Ovary (tissue), 9 donors: ENCODE results near the gene PACS2. TPM values are rescaled to one million over a fixed set of nuclear protein-coding genes. Genes with fewer than 3 reads are reported as not detected.
"Not testable (repeated sequence)": the region's sequence is repeated elsewhere in the genome, so short reads cannot be mapped to it uniquely, and the experiment has no call there.

Experiments used
- DNase-seq, 5 donors: peaks; one replicate each; pipeline ENCODE4 v3.0.0-alpha.2; 2019 to 2020
- H3K27ac ChIP-seq, 2 donors: fragments of 200-600 bp; one replicate each; pipeline versions ENCODE4 v1.5.1 to v1.8.0; 2019 to 2022
- H3K27me3 ChIP-seq: fragments of 200-600 bp; one replicate; pipeline ENCODE4 v1.8.0; 2022
- H3K36me3 ChIP-seq: fragments of 200-600 bp; sonication (generic); one replicate; pipeline ENCODE4 v1.5.1; 2019
- H3K4me1 ChIP-seq: one replicate; pipeline ENCODE4 v1.8.1; 2013; ENCODE audit warnings: mild to moderate bottlenecking, moderate library complexity; ENCODE audit not compliant: insufficient read depth
- H3K4me3 ChIP-seq: fragments of 200-600 bp; sonication (generic); one replicate; pipeline ENCODE4 v1.5.1; 2017
- H3K9me3 ChIP-seq, 2 donors: fragments of 200-600 bp in 1 of 2; sonication (generic) in 1 of 2; one replicate each; pipeline versions ENCODE4 v1.5.1 to v1.8.1; 2013 to 2019; ENCODE audit warnings: mild to moderate bottlenecking in 1 of 2, moderate library complexity in 1 of 2
- CTCF ChIP-seq, 3 donors: fragments of 450-650 bp in 2 of 3; fragments of 200-600 bp in 1 of 3; IDR thresholded peaks; one replicate each; pipeline versions ENCODE4 v1.5.1 to v1.8.0; 2016 to 2022; ENCODE audit warnings: antibody characterized with exemption in 3 of 3, mild to moderate bottlenecking in 1 of 3
- EP300 ChIP-seq: sonication (generic); formaldehyde crosslinking; IDR thresholded peaks from one replicate; pipeline ENCODE4 v1.6.1; 2017; ENCODE audit warnings: antibody characterized with exemption
- POLR2A ChIP-seq: fragments of 450-650 bp; IDR thresholded peaks from one replicate; pipeline ENCODE4 v1.6.1; 2017; ENCODE audit warnings: antibody characterized with exemption, mild to moderate bottlenecking, moderate library complexity
- WGBS, 3 donors: extraction: QIAGEN DNeasy Blood & Tissue Kit in 1 of 3; methylation state at CpG; one replicate each; pipeline versions ENCODE4 v1.1.5 to v1.1.7; 2013 to 2017; 5-methylcytosine and 5-hydroxymethylcytosine counted together
- intact Hi-C, 4 donors: fragments of 100-400 bp; cut with DNase I; formaldehyde crosslinking; loops; one replicate each; pipeline versions ENCODE4 v1.11.0 to v1.15.1; 2022 to 2023
- polyA plus RNA-seq, 2 donors: library from polyadenylated mRNA; stranded (reverse); fragments of 200-250 nt in 1 of 2; fragments of 350-450 nt in 1 of 2; fragmentation: Illumina TruSeq in 1 of 2; extraction: RNeasy Lipid Tissue Mini Kit (QIAGEN cat#74804) in 1 of 2; gene quantifications; one replicate each; pipeline ENCODE4 v1.2.3, GENCODE V29; 2013 to 2014
- total RNA-seq, 7 donors: library from RNA; depleted of rRNA in 2 of 7; stranded (reverse); fragments of >200 nt in 2 of 7; fragmentation: NEBNext Ultra II Directional in 3 of 7; extraction: Animal tissue kit (Norgen Biotek cat#: 25700) in 3 of 7; gene quantifications; one replicate each; pipeline versions ENCODE4 v1.1.0 to v1.2.4, GENCODE V29; 2016 to 2023
- donor health status: DM: no; HTN: no; CAD: no; lungs with moderate emphysema.
- donor health status: DM: no; HTN: no; CAD: no.
- donor health status: Bipolar disorder and iron deficiency.
- donor health status: DM: yes; HTN: yes; CAD: no.
- donor health status: DM: no; HTN: no; CAD: no.
- donor health status: DM: yes; HTN: yes; CAD: no.

PACS2 gene
- total and polyA plus RNA-seq, 9 donors: 21.2 to 91.9 (median 60.6) TPM

- Histone ChIP-seq H3K27me3 (no peaks in the 10 kb centered on the region), H3K4me3 (no peak overlapping the region), H3K9me3 (no peaks in the 10 kb centered on the region), H3K4me1 (peaks cover 10% of the 10 kb centered on the region), H3K36me3 (no peaks in the 10 kb centered on the region), H3K27ac (no peak overlapping the region)
- no peak for TF ChIP-seq POLR2A
- TF ChIP-seq CTCF (IDR thresholded peaks at IDR 0.05): no peak
- TF ChIP-seq EP300: no peak
- WGBS, 3 donors: 81 to 83% (median 82%) methylated on average over 13 of the region's 13 CpGs
- intact Hi-C loops: no loop called here
- no peak for DNase-seq
Measured at GRCh38 chr14:105290621-105291346, 23.8 kb upstream of the PACS2 start.

GRCh38 chr14:105292826-105293711, 21.5 kb upstream of the PACS2 start:
- no peak for DNase-seq
- Histone ChIP-seq H3K4me3 (no peak overlapping the region), H3K36me3 (no peaks in the 10 kb centered on the region), H3K9me3 (no peaks in the 10 kb centered on the region), H3K27me3 (no peaks in the 10 kb centered on the region), H3K27ac (no peak overlapping the region), H3K4me1 (peaks cover 10% of the 10 kb centered on the region)
- intact Hi-C loops: no loop called here
- TF ChIP-seq EP300 (no peak), CTCF (IDR thresholded peaks at IDR 0.05) (no peak), POLR2A (no peak)
- WGBS, 3 donors: 78 to 83% (median 78%) methylated on average over 24 to 26 of the region's 26 CpGs

GRCh38 chr14:105294142-105294597, 20.4 kb upstream of the PACS2 start:
- intact Hi-C loops: no loop called here
- TF ChIP-seq POLR2A (no peak), CTCF (IDR thresholded peaks at IDR 0.05) (no peak), EP300 (no peak)
- Histone ChIP-seq H3K27me3 (no peaks in the 10 kb centered on the region), H3K27ac (no peak overlapping the region), H3K36me3 (no peaks in the 10 kb centered on the region), H3K9me3 (no peaks in the 10 kb centered on the region), H3K4me1 (peaks cover 12% of the 10 kb centered on the region), H3K4me3 (no peak overlapping the region)
- WGBS, 3 donors: 67 to 76% (median 70%) methylated on average over 10 to 15 of the region's 15 CpGs
- DNase-seq: no peak

GRCh38 chr14:105297311-105297710, 17.2 kb upstream of the PACS2 start:
- intact Hi-C loops, H3K27ac ChIP-seq, DNase-seq, H3K27me3 ChIP-seq, H3K4me3 ChIP-seq, H3K36me3 ChIP-seq, H3K9me3 ChIP-seq: not testable (repeated sequence)
- peaks cover 10% of the 10 kb centered on the region for H3K4me1 ChIP-seq
- WGBS, 3 donors: 95 to 98% (median 95%) methylated on average over 11 of the region's 11 CpGs
